Sciatic nerve (tissue), 2 donors: Measurements from ENCODE around the gene MLKL. TPM values are rescaled to one million over a fixed set of nuclear protein-coding genes. Genes with fewer than 3 reads are reported as not detected.
A peak's percentile ranks its signal among the peaks of the same experiment; 100 is the strongest.

Source experiments
- ATAC-seq: fragments of 200-7000 bp; cut with Tn5 transposase; one replicate; pipeline ENCODE4 v1.9.1; 2020; ENCODE audit warnings: mild to moderate bottlenecking, moderate library complexity
- DNase-seq: peaks from one replicate; pipeline ENCODE4 v3.0.0-alpha.2; 2020; ENCODE audit warnings: low spot score
- intact Hi-C: fragments of 100-400 bp; cut with DNase I; formaldehyde crosslinking; loops from one replicate; pipeline ENCODE4 v1.14.2; 2022
- total RNA-seq: library from RNA; stranded (reverse); fragmentation: NEBNext Ultra II Directional; extraction: Animal tissue kit (Norgen Biotek cat#: 25700); gene quantifications from one replicate; pipeline ENCODE4 v1.2.1, GENCODE V29; 2021
- donor health status: DM: no; HTN: no; CAD: no.
- donor health status: DM: no; HTN: no; CAD: no.

The MLKL gene
- total RNA-seq, 1 donor from 2014 or later, result 19.4 TPM

DNA sequence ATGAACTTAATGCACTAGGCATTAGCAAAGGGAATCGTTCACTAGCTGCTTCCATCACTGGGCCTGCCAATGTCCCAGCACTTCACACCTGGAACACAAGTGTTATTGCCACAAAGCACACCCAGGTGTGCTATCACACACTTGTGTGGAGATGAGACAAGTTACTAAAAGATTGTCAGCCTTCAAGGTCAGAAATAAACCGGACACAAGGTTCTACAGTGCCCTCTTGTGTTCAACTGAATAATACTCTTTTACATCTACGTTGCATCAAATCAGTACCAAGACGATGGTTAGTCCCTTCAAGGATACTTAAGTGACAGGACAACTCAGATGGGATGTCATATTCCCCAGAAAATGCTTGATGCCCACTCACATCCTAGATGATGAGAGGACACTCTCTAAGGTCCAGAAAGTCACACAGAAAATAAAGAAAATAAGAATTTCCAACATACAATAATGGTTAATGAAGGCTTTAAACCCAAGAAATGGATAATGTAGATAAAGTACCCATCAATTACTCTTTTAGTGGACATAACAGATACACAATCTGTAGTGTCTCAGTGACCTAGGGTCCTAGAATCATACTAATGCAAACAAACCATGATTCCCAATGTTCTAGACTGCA is 77.3 kb downstream of the MLKL start:
- DNase-seq, result peak; percentile 13
- peak; percentile 51 for ATAC-seq
- intact Hi-C loops, result no loop called here

DNA sequence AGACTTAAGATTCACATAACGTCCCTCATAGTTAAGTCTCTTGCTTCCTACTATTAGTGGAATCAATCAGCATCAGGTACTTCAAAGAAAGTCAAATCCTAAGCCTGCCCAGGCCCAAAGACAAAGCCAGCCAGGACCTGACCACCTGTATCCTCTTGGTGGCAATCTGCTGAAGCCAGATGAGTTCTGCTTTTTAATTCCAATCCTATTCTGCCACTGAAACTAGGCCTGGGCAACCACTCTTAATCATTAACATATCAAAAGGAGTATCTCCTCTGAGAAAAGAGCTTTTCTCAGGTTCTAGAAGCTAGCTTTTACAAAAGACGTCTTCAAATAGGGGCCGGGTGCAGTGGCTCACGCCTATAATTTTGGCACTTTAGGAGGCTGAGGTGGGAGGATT is 78.7 kb downstream of the MLKL start:
- no peak for ATAC-seq
- peak; percentile 10 for DNase-seq
- intact Hi-C loops, result no loop called here

Other genes with a start within 250 kb of the MLKL start
- 145 TPM for gene GLG1, start 93.7 kb downstream of the MLKL start, total RNA-seq
- 18.4 TPM for gene RFWD3, start 34.0 kb downstream of the MLKL start, total RNA-seq
- 52.2 TPM for gene FA2H, start 74.0 kb upstream of the MLKL start, total RNA-seq